OCI-M1 (cell line): Measurements from ENCODE around the gene AFF3.
A peak's percentile ranks its signal among the peaks of the same experiment; 100 is the strongest.
"Not testable (repeated sequence)": the region's sequence is repeated elsewhere in the genome, so short reads cannot be mapped to it uniquely, and the experiment has no call there.

Experiments
- DNase-seq: peaks from one replicate; lab custom pipeline; 2025; lab: John Stamatoyannopoulos, UW

The AFF3 gene

DNA sequence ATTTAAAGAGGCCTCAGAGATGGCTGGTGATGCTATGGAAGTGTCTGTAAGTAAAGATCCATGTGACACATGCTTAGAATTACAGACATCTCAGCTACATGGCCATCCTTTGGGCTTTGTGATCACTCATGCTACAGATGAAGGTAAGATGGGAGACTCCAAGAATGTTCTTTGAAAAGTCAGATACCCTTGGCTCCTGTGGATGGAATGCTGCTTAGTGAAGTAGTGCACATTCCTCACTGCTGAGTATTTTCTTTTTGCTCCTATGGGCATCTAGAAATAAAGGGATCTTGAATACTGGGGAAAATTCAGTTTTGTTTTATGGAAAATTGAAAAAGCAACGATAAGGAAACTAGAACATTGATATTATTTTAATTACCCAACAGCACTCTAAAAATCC is 597.3 kb downstream of the AFF3 start:
- no peak for DNase-seq

DNA sequence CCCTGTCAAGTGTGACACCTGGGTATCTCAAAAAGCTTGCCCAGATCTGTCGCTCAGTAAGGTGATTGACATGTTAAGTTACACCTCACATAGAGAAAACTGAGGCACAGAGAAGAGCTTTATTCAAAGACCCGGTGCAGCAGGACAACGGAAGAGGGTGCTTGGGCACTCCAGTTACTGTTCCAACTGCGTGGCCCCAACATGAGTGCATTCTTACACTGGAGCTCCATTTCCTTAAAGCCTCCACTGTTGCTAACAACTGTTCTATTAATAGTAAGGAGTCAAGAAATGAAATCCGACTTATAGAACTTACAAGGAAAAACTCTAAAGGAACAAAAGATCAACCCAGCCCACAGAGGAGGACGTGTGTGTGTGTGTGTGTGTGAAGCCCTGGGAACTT is 597.8 kb downstream of the AFF3 start:
- DNase-seq = no peak

DNA sequence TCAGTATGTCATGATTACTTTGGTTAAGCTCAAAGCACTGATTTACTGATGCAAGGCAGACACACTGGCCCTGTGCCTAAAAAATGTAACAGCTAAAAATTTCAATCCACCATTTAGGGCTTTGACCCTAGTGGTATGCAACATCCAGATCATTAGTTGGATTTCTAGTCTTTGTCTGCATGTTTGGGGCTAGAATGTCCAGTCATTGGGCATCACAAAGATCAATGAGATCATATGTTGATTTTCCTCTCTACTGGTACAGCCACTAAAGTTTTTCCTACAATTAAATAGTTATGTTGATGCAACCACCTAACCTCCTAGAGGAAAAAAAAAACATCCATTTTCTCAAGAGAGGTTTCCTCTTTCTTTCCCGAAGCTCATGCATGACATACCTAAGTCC is 599.1 kb downstream of the AFF3 start:
- DNase-seq = no peak

DNA sequence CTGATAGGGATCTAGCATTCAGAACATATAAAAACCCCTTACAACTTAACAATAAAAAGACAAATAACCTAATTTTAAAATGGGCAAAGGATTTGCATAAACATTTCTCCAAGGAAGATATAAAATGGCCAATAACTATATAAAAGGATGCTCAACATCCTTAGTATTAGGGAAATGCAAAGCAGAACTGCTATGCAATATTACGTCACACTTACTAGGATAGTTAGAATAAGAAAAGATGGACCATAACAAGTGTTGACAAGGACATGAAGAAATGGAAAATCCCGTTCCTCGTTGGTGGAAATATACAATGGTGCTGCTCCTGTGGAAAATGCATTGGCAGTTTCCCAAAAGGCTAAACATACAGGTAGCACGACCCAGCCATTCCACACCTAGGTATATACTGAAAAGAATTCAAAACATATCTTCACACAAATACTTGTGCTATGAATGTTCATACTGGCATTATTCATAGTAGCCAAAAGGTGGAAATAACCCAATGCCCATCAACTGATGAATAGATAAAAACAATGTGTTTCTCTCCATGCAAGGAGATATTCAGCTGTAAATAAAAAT is 604.4 kb downstream of the AFF3 start:
- DNase-seq = no peak

DNA sequence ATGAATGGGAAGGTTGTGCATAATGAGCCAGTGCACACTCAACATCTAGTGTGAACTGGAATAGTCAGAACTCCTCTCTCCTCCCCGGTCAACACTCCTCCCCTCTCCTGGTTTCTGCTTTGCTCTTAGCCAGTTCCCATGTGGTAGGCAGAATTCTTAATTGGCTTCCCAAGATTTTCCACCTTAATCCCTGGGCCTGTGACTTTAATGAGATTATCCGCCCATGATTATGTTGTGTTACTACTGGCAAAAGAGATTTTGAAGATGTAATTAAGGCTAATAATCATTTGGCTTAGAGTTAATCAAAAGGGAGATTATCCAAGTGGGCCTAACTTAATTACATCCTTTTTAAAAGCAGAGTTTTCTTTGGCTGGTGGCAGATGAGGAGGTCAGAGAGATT is 618.3 kb downstream of the AFF3 start:
- no peak for DNase-seq

DNA sequence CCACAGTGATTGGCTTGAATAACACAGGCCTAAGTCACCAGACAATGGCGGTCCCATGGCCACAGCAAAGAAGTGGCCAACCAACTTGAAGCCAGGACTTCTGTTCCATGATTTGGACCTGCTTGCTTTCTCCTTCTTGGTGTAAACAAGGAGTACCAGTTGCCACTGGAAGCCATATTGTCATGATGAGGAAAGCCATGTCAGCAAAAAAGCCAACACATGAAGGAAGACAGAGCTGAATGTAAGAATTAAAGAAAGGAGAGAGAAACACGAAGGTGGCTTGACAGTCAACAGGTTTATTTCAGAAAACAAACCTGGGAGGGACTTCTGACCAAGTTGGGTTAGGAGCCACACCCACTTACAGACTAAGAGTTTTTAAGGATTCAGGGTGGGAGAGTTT is 620.2 kb downstream of the AFF3 start:
- no peak for DNase-seq

DNA sequence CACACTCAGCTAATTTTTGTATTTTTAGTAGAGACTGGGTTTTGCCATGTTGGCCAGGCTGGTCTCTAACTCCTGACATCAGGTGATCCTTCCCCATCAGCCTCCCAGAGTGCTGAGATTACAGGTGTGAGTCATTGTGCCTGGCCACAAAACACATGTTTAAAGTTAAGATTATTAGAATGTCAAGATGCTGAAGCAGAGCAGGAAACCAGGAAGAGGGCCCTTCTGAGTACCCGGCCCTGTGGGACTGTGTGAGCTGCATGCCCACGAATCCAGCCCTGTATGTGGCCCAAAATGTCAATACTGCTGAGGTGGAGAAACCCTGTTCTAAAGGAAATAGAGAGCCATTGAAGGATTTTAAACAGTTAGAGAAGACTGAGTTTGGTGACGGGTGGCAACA is 621.6 kb downstream of the AFF3 start:
- DNase-seq = no peak

DNA sequence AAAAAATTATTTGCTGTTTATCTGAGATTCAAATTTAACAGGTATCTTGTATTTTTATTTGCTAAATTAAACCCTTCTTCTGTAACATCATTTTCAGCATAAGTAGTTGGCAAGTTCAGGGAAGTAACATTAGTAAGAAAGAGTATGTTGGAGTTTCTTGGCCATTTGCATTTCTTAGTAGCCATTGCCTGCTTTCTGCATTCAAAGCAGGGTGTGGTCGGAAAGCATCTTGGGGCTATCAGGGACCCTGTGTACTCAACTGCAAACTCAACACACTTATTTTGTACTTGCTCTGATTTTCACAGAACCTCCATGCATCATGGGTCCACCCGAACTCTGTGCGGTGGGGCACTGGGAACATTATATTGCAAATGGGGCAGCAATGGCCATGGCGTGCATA is 622.2 kb downstream of the AFF3 start:
- no peak for DNase-seq

DNA sequence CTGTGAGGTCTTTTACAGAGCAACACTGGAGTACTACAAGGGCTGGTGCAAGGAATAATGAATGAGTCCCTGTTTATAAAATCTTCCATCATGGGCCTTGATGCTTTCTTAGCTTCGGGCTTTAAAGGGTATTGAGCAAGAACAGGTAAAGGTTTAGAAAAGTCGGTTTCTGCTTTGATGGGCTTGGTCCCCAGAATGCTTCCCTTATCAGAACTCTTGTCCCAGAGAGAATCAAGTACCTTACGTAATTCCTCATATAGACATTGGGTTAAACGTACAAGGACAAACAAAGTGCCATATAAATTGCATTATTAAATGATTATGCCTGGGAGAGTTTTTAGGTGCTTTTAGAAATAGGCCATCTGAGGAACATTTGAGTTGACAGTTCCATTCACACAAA is 628.0 kb downstream of the AFF3 start:
- DNase-seq = no peak

DNA sequence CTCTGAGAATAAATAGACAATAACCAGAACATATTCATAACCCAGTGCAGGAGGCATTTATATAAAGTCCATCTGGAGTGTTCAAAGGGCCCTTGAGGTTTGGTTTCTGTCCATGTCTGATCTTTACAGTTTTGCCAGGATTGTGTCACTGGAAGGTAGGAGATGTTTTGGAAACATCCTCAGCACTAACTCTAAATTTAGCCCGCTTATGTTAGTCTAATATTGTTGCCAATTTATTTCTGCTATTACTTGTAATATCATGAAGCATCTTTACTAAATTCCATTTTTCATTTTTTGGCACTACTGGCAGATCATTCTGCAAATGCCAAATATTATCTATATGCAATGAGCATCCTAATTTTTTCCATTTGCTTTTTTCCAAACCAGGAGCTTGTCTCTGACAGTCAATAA is 630.2 kb downstream of the AFF3 start:
- DNase-seq = no peak

DNA sequence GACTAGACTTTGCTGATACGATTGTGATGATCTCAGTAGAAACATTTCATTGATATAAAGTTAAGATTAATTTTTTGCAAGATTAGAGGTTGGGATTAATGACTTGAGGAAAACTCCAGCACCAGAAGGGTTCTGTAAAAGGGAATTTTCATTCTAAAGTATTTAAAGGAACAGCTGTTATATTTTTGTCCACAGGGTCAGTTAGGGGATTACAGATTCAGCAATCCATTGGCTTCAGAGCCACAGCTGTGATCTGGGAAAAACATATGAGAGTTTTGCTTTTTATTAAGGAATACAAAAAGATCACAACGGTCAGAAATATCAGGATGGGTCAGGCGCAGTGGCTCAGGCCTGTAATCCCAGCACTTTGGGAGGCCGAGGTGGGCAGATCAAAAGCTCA is 633.0 kb downstream of the AFF3 start:
- DNase-seq = no peak

DNA sequence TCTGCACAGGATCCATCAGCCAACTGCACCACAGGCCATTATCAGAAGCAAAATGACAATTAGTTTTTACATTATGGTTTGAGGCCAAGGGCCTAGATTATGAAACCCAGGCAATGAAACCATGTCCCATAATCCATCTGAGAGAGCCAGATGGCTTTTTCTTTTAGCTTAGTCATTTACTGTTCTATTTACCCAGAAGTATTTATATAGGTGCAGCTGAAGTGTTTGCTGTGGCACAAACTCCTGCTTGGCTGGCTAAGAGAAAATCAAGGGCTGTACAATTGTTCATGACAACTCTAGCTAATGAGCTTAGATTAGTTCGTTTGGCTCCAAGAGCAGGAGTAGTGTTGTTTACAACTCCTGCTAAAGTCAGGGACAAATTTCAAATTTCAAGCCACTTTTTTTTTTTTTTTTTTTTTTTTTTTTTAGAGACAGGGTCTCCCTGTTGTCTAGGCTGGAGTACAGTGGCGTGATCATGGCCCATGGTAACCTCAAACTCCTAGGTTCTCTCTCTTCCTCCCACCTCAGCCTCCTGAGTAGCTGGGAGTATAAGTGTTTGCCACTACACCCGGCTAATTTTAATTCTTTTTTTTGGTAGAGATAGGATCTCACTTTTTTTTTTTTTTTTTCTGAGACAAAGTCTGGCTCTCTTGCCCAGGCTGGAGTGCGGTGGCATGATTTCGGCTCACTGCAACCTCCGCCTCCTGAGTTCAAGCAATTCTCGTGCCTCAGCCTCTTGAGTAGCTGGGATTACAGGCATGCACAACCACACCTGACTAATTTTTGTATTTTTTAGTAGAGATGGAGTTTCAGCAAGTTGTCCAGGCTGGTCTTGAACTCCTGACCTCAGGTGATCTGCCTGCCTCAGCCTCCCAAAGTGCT is 634.2 kb downstream of the AFF3 start:
- peak; percentile 42 for DNase-seq

DNA sequence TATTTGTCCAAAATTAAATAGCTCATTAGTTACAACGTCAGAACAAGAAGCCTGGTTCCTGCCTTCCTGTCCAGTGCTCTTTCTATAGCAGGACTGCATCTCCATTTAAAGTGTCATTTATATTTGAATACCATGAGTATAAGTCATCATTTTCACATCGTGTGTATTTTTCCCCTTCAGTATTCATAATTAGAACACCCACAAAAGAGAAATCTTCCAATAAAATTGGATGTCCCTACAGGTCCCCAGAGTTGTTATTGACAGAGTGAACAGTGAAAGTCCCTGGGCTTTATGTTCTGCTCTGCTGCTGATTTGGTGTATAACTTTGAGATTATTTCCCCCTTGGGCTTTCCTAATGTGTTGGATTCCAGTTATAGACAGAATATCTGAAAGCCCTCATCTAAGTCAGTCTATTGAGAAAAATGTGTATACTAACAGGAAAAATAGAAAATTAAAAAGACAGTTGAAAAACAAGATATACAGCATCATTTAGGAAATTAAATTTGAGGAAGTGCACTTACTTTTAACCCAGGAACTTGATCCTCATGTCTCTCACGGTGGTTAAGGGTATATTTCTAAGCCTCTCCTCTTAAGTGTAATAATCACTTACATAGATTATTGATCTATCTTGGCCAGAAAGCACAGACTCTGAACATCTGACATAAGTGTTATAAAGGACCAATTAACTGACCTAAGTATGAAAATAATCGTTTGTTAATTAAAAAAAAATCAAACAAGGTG is 637.4 kb downstream of the AFF3 start:
- no peak for DNase-seq

DNA sequence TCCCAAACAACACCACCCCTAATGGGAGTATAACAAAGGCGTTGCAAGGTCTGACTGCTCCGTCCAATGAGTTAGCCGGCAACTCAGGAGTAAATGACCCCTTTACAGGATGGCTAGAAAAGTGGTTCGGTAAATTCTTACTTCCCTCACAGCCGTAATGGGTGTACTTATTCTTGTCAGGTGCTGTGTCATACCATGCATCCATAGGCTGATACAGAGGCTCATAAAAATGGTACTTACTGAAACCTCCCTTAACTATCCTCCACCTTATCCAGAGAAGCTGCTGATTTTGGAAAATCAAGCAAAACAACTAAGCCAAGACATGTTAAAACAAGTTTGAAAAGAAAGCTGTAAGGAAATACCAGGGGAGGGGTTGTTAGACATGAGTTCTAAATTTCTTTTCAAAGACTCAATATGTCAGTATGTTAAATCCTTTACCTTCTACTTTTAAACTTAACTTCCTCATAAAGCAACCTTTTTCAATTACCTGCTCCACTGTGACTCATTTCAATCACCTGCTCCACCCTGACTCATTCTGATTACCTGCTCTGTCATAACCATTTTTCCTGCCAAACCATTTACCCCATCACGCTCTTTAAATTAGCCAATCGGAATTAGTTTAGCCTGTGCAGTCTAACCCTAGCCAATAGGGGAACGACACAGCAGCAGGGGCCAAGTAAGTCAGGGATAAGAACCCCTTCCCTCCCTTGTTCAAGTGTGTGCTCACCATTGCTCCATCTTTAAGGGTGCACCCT is 638.6 kb downstream of the AFF3 start:
- not testable (repeated sequence) for DNase-seq

DNA sequence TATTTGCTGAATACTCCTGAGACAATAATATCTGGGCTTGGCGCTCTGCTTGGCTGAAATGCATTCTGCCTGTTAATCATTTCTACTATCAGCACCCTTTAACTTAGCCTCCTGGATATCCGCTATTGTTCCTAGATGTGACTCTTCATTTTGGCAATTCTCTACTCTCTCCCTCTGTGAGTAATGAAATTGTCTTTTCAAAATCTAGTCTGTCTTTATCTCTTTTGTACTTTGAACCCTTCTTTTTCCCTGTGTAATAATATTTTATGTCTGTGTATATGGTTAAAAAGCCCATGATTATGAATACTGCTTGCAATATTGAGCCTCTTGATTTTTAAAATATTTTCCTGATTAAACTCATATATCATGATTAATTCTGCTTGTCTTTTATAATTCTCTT is 646.4 kb downstream of the AFF3 start:
- no peak for DNase-seq
